ENCODE measurements around the gene CEP78. TPM values are rescaled to one million over a fixed set of nuclear protein-coding genes. Genes with fewer than 3 reads are reported as not detected.
"Not testable (repeated sequence)": the region's sequence is repeated elsewhere in the genome, so short reads cannot be mapped to it uniquely, and the experiment has no call there.

Gene CEP78
- total RNA-seq, 1 experiment from 2014 or later: 10.1 TPM

DNA sequence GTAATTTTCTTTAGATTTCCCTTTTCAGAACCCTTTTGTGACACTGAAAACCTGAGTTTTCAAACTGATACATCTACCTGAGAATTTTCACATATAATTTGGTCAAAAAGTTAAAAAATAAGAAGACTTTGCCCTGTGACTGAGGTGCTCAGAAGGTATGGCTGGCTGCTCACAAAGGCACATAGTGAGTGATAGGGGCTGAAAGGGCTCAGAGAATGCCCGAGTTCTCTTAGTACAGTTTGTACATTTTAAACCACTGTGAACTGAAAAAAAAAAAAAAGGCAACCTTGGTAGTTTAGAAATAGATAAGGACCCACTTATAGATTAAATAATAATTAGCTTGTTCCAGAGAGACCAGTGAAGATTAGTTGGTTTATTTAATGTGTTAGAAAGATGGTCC is 42.9 kb downstream of the CEP78 start:
- Histone ChIP-seq H3K4me1 (no peaks in the 10 kb centered on the region), H3K36me3 (ENCODE audit: control insufficient read depth, insufficient read depth, low read length) (no peaks in the 10 kb centered on the region), H3K4me3 (ENCODE audit: low read depth, low read length) (no peak overlapping the region), H3K9me3 (no peaks in the 10 kb centered on the region), H3K27me3 (replicated peaks; ENCODE audit: control insufficient read depth, insufficient read depth, low read length) (no peaks in the 10 kb centered on the region)
- CTCF ChIA-PET: no interaction called here
- H3K9me3 Mint-ChIP-seq (ENCODE audit: unreplicated experiment): no peaks in the 10 kb centered on the region
- intact Hi-C loops (cut with micrococcal nuclease; ENCODE audit: unreplicated experiment): no loop called here
- no peak overlapping the region for H3K4me3 Mint-ChIP-seq (ENCODE audit: unreplicated experiment)
- no peak for TF ChIP-seq CTCF (IDR thresholded peaks at IDR 0.05; ENCODE audit: insufficient read depth in 1 of 2, low read depth in 1 of 2, low read length in 1 of 2, severe bottlenecking in 1 of 2, unreplicated experiment in 1 of 2)
- H3K4me1 Mint-ChIP-seq (ENCODE audit: low read depth, unreplicated experiment): no peaks in the 10 kb centered on the region
- no peak for DNase-seq
- BruUV-seq (replicated peaks): no TSS peak
- H3K27me3 Mint-ChIP-seq (ENCODE audit: insufficient read depth, unreplicated experiment): no peaks in the 10 kb centered on the region
- POLR2A ChIA-PET: no interaction called here
- no peak overlapping the region for H3K27ac Mint-ChIP-seq (ENCODE audit: unreplicated experiment)
- no peaks in the 10 kb centered on the region for H3K36me3 Mint-ChIP-seq (ENCODE audit: insufficient read depth, unreplicated experiment)

DNA sequence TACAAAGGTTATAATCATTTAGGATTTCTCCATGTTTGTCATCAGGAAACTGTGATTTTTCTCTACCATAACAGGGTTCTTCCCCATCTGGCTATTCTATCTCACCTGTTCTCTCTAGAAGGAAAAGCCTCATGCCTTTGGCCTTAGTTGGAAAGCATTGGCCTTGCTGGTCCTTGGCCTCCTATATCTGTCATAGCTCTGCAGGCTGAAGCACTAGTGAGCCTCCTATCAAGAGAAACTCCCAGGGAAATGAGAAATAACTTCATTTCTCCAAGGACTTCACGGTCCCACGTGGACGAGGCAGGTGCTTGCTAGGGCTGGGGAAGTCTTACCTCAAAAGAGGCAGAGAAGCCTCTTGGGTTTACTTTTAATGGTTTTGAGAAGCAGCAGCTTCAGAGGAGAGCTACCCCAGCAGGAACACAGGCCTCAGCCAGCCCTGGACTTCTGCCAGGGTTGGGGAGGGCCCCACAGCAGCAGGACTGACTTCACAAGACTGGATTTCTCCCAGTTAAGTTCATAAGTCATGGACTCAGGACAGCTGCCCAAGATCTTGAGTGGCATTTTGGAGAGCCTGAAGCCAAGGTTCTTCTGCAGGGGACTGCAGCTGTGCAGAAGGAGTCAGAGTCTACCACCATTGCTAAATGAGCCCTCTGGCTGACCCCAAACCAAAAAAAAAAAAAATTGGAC is 45.2 kb downstream of the CEP78 start:
- H3K36me3 ChIP-seq (ENCODE audit: control insufficient read depth, insufficient read depth, low read length): no peaks in the 10 kb centered on the region
- ChIA-PET POLR2A (no interaction called here), CTCF (no interaction called here)
- no peaks in the 10 kb centered on the region for H3K27me3 ChIP-seq (replicated peaks; ENCODE audit: control insufficient read depth, insufficient read depth, low read length)
- TF ChIP-seq CTCF (IDR thresholded peaks at IDR 0.05; ENCODE audit: insufficient read depth in 1 of 2, low read depth in 1 of 2, low read length in 1 of 2, severe bottlenecking in 1 of 2, unreplicated experiment in 1 of 2): no peak
- H3K36me3 Mint-ChIP-seq (ENCODE audit: insufficient read depth, unreplicated experiment): no peaks in the 10 kb centered on the region
- no peaks in the 10 kb centered on the region for H3K4me1 ChIP-seq
- no peaks in the 10 kb centered on the region for H3K4me1 Mint-ChIP-seq (ENCODE audit: low read depth, unreplicated experiment)
- no peaks in the 10 kb centered on the region for H3K27me3 Mint-ChIP-seq (ENCODE audit: insufficient read depth, unreplicated experiment)
- no peaks in the 10 kb centered on the region for H3K9me3 Mint-ChIP-seq (ENCODE audit: unreplicated experiment)
- no peaks in the 10 kb centered on the region for H3K9me3 ChIP-seq
- no peak overlapping the region for H3K27ac Mint-ChIP-seq (ENCODE audit: unreplicated experiment)
- no TSS peak for BruUV-seq (replicated peaks)
- DNase-seq: no peak
- intact Hi-C loops (cut with micrococcal nuclease; ENCODE audit: unreplicated experiment): no loop called here
- no peak overlapping the region for H3K4me3 Mint-ChIP-seq (ENCODE audit: unreplicated experiment)
- H3K4me3 ChIP-seq (ENCODE audit: low read depth, low read length): no peak overlapping the region

DNA sequence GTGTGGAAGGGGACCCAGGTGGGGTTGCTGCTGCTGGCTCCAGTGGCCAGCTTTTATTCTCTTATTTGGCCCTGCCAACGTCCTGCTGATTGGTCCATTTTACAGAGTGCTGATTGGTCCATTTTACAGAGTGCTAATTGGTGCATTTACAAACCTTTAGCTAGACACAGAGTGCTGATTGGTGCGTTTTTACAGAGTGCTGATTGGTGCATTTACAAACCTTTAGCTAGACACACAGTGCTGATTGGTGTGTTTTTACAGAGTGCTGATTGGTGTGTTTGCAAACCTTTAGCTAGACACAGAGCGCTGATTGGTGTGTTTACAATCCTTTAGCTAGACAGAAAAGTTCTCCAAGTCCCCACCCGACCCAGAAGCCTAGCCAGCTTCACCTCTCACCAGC is 48.3 kb downstream of the CEP78 start:
- CTCF ChIA-PET; H3K4me1 ChIP-seq; H3K27me3 ChIP-seq (replicated peaks; ENCODE audit: control insufficient read depth, insufficient read depth, low read length); H3K4me3 ChIP-seq (ENCODE audit: low read depth, low read length); BruUV-seq (replicated peaks); H3K36me3 ChIP-seq (ENCODE audit: control insufficient read depth, insufficient read depth, low read length); DNase-seq; POLR2A ChIA-PET; intact Hi-C loops (cut with micrococcal nuclease; ENCODE audit: unreplicated experiment); H3K36me3 Mint-ChIP-seq (ENCODE audit: insufficient read depth, unreplicated experiment); H3K9me3 ChIP-seq; H3K27ac Mint-ChIP-seq (ENCODE audit: unreplicated experiment); H3K4me1 Mint-ChIP-seq (ENCODE audit: low read depth, unreplicated experiment); H3K9me3 Mint-ChIP-seq (ENCODE audit: unreplicated experiment); H3K4me3 Mint-ChIP-seq (ENCODE audit: unreplicated experiment); H3K27me3 Mint-ChIP-seq (ENCODE audit: insufficient read depth, unreplicated experiment): not testable (repeated sequence)

GRCh38 chr9:78286125-78286524 is 50.2 kb downstream of the CEP78 start:
- ChIA-PET CTCF (no interaction called here), POLR2A (no interaction called here)
- Mint-ChIP-seq H3K27ac (ENCODE audit: unreplicated experiment) (no peak overlapping the region), H3K4me3 (ENCODE audit: unreplicated experiment) (no peak overlapping the region), H3K9me3 (ENCODE audit: unreplicated experiment) (no peaks in the 10 kb centered on the region), H3K36me3 (ENCODE audit: insufficient read depth, unreplicated experiment) (no peaks in the 10 kb centered on the region), H3K27me3 (ENCODE audit: insufficient read depth, unreplicated experiment) (no peaks in the 10 kb centered on the region), H3K4me1 (ENCODE audit: low read depth, unreplicated experiment) (no peaks in the 10 kb centered on the region)
- no peak for TF ChIP-seq CTCF (IDR thresholded peaks at IDR 0.05; ENCODE audit: insufficient read depth in 1 of 2, low read depth in 1 of 2, low read length in 1 of 2, severe bottlenecking in 1 of 2, unreplicated experiment in 1 of 2)
- no peak overlapping the region for H3K4me3 ChIP-seq (ENCODE audit: low read depth, low read length)
- H3K4me1 ChIP-seq: no peaks in the 10 kb centered on the region
- H3K36me3 ChIP-seq (ENCODE audit: control insufficient read depth, insufficient read depth, low read length): no peaks in the 10 kb centered on the region
- intact Hi-C loops (cut with micrococcal nuclease; ENCODE audit: unreplicated experiment): no loop called here
- H3K27me3 ChIP-seq (replicated peaks; ENCODE audit: control insufficient read depth, insufficient read depth, low read length): no peaks in the 10 kb centered on the region
- H3K9me3 ChIP-seq: no peaks in the 10 kb centered on the region
- BruUV-seq (replicated peaks): no TSS peak
- no peak for DNase-seq

All from Caco-2 (cell line).